ENCODE measurements around the gene ARGFX.
A peak's percentile ranks its signal among the peaks of the same experiment; 100 is the strongest.
"Not testable (repeated sequence)": the region's sequence is repeated elsewhere in the genome, so short reads cannot be mapped to it uniquely, and the experiment has no call there.

ARGFX gene

DNA sequence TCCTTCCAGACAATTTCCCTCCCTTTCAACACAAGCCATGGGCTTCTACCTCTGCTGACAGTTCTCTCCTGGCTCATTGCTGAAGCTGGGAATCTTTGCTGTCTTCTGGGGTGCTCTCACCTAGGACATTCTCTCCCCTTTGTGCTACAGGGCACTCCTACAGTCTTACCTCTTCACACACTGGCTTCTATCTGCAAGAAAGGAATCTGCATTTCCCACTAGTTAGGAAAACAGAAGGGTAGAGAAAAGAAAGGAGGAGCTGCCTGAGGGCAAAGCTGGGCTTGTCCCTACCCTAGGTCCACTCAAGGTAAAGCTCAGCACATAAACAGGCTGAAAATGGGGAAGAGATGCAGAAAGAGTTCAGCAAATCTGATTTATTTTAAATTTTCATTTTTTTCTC lies 5.6 kb upstream of the ARGFX start:
- DNase-seq (ENCODE audit: insufficient read length) (no peak), FAIRE-seq (no peak)
- TF ChIP-seq POLR2A (IDR thresholded peaks at IDR 0.05; ENCODE audit: low read depth, low read length): no peak
- no peak for TF ChIP-seq POLR2AphosphoS5 (IDR thresholded peaks at IDR 0.05; ENCODE audit: low read depth, low read length)
- no peak for TF ChIP-seq TAF1 (IDR thresholded peaks at IDR 0.05; ENCODE audit: borderline replicate concordance, low read depth, low read length)

DNA sequence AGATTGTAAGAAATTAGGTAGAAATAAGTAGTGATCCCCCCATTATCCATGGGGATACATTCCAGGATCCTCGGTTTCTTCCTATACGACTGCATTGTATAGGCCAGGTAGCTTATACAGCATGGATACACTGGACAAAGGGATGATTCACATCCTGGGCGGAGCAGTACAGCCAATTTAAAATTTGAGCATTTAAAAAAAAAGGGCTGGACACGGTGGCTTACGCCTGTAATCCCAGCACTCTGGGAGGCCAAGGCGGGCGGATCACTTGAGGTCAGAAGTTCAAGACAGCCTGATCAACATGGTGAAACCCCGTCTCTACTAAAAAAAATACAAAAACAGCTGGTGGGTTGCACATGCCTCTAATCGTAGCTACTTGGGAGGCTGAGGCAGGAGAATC lies 976 bp upstream of the ARGFX start:
- TF ChIP-seq POLR2AphosphoS5 (IDR thresholded peaks at IDR 0.05; ENCODE audit: low read depth, low read length) (no peak), TAF1 (IDR thresholded peaks at IDR 0.05; ENCODE audit: borderline replicate concordance, low read depth, low read length) (no peak), POLR2A (IDR thresholded peaks at IDR 0.05; ENCODE audit: low read depth, low read length) (no peak)
- no peak for FAIRE-seq
- DNase-seq (ENCODE audit: insufficient read length): no peak

DNA sequence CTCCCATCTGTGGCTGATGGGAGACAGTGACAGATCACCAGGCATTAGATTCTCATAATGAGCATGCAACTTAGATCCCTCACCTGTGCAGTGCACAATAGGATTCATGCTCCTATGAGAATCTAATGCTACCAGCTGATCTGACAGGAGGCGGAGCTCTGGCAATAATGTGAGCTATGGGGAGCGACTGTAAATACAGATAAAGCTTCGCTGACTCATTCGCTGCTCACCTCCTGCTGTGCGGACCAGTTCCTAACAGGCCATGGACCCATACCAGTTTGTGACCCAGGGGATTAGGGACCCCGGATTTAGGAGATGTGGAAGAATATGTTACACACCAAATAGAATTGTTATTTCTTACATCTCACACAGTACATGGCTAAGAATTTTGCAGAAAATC lies 6.7 kb downstream of the ARGFX start:
- DNase-seq (ENCODE audit: insufficient read length) (no peak), FAIRE-seq (no peak)
- no peak for TF ChIP-seq POLR2AphosphoS5 (IDR thresholded peaks at IDR 0.05; ENCODE audit: low read depth, low read length)

DNA sequence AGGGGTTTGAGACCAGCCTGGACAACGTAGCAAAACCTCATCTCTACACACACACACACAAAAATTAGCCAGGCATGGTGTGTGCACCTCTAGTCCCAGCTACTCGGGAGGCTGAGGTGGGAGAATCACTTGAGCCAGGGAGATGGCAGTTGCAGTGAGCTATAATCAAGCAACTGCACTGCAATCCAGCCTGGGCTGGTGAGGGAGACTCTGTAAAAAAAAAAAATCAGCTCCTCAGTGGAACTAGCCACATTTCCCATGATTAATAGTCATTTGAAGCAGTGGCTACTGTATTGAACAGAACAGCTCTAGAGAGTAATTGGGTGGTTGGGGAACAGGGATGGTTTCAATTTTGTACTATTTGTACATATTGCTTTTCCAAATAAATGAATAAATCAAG lies 13.9 kb downstream of the ARGFX start:
- DNase-seq (ENCODE audit: insufficient read length) (no peak), FAIRE-seq (no peak)
- no peak for TF ChIP-seq POLR2A (IDR thresholded peaks at IDR 0.05; ENCODE audit: low read depth, low read length)
- no peak for TF ChIP-seq POLR2AphosphoS5 (IDR thresholded peaks at IDR 0.05; ENCODE audit: low read depth, low read length)
- no peak for TF ChIP-seq TAF1 (IDR thresholded peaks at IDR 0.05; ENCODE audit: borderline replicate concordance, low read depth, low read length)

DNA sequence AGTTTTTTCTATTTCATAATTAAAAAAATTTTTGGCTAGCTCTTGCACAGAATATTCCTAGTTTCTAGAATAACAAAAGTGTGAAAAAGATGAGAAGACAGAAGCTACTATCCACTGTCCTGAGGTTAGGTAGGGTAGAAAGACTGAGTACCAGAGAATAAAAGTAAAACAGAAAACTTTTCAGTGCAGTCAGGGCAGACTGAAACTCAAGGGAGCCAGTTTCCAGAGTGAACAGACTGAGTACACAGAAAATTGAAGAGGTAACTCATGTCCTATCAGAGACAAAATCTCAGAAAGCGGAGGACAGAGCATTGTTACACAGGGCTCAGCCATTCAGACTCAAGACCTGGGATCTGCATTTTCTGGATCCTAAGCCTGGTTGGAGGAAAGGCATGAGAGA lies 16.7 kb downstream of the ARGFX start:
- no peak for FAIRE-seq
- no peak for DNase-seq (ENCODE audit: insufficient read length)
- no peak for TF ChIP-seq POLR2A (IDR thresholded peaks at IDR 0.05; ENCODE audit: low read depth, low read length)
- TF ChIP-seq TAF1 (IDR thresholded peaks at IDR 0.05; ENCODE audit: borderline replicate concordance, low read depth, low read length): no peak
- no peak for TF ChIP-seq POLR2AphosphoS5 (IDR thresholded peaks at IDR 0.05; ENCODE audit: low read depth, low read length)

DNA sequence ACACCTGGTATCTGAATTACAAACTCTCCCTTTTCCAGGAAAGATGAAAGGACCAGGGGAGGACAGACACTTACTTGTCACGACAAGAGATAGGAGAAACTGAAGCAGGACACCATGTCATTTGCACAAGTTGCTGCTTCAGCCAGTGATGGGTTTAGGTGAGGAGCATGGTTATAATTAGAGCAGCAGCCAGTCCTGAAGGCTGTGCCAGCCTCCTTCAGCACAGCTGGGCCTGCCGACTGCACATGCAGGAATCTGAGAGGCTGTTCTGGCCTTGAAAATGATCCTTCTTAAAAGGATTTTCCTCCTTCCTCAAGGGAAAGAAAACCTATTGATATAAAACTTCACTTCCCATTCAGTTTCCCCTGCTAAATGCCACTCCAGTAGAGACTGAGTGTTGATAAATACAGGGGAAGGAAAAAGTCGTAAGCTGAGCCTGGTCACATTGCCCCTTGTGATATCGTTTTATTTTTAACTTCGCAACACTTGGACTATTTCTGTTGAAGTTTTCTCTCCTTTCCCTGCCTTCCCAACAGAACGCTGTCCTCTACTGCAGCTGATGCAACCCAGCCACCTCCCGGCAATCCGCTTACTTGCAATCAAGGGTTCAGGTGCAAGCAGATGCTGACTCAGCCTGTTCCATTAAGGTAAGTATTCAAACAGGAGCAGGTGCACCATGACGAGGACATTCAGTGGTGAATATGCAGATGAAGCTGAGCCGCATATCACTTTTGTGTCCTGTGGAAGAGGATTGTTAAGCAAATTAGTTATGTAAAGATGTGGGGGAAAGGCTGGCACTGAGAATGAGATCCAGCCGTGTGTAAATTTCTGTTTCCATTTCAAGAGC lies 25.3 kb downstream of the ARGFX start, which contains the start of gene FBXO40:
TSS of gene FBXO40 (plus strand) at position 524 of the 847 bp plus-strand sequence. CDS start 27,197 bp downstream, outside the sequence.
- FAIRE-seq (peak; percentile 79), DNase-seq (ENCODE audit: insufficient read length) (no peak)
- TF ChIP-seq TAF1 (IDR thresholded peaks at IDR 0.05; ENCODE audit: borderline replicate concordance, low read depth, low read length): no peak
- no peak for TF ChIP-seq POLR2AphosphoS5 (IDR thresholded peaks at IDR 0.05; ENCODE audit: low read depth, low read length)
- TF ChIP-seq POLR2A (IDR thresholded peaks at IDR 0.05; ENCODE audit: low read depth, low read length): no peak

DNA sequence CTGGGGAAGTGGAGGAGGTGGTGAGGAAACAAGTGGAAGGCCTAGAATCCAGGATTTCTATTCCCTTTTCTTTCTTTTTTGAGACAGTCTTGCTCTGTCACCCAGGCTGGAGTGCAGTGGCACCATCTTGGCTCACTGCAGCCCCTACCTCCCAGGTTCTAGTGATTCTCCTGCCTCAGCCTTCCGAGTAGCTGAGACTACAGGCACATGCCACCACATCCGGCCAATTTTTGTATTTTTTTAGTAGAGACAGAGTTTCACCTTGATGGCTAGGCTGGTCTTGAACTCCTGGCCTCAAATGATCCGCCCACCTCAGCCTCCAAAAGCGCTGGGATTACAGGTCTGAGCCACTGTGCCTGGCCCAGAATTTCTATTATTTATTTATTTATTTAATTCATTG lies 26.1 kb downstream of the ARGFX start:
- FAIRE-seq: peak; percentile 14

DNA sequence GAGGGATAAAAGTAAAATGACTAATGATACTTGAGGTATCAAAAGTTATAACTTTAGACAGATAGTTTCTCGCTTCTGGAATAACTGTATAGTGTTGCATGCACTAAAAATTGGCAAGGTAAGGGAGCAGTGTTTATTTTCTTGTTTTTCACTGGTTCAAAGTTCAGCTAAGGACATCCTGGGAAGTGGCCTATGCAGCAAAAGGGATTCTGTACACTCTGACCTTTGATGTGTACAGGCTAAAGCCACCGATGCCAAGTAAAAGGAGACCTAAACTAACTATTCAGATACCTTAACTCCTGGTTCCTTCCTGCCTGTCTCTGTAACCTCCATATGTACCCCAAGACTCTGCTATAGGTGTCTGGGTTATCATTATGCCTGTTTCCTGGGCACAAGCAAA lies 27.1 kb downstream of the ARGFX start:
- FAIRE-seq (no peak), DNase-seq (ENCODE audit: insufficient read length) (no peak)
- TF ChIP-seq TAF1 (IDR thresholded peaks at IDR 0.05; ENCODE audit: borderline replicate concordance, low read depth, low read length): no peak
- TF ChIP-seq POLR2A (IDR thresholded peaks at IDR 0.05; ENCODE audit: low read depth, low read length): no peak
- TF ChIP-seq POLR2AphosphoS5 (IDR thresholded peaks at IDR 0.05; ENCODE audit: low read depth, low read length): no peak

More for the DNA sequence above, 26.1 kb downstream of the ARGFX start:
- not testable (repeated sequence) for DNase-seq (ENCODE audit: insufficient read length)

DNA sequence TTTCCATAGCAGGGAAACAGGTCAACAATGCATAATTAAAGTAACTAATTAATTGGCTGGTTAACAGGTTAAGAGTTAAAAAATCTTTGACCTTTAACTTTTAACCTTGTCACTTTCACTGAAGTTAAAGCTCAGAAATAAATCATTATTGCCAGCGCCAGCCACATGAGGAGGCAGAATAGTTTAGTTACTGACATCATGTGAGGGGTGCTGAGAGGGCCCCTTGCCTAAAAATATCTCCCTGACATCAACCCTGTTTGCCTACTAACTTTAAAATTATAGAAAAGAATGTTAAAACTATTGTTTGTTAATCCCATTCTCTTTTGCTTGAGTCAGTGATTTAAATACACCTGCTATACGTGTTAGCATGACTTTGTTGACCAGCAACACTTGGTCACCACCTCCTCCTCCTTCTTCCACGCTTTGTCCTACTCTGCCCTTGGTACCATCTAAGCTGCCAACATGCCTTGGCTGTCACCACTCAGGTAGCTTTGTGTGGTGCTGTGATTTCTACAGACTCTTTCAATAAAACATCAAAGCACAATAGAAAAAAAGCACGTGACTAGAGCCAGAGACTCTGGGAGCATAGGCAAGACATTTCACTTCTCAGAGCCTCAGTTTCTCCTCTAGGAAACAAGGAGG lies 28.1 kb downstream of the ARGFX start:
- TF ChIP-seq TAF1 (IDR thresholded peaks at IDR 0.05; ENCODE audit: borderline replicate concordance, low read depth, low read length) (no peak), POLR2A (IDR thresholded peaks at IDR 0.05; ENCODE audit: low read depth, low read length) (no peak), POLR2AphosphoS5 (IDR thresholded peaks at IDR 0.05; ENCODE audit: low read depth, low read length) (no peak)
- FAIRE-seq: no peak
- DNase-seq (ENCODE audit: insufficient read length): no peak

DNA sequence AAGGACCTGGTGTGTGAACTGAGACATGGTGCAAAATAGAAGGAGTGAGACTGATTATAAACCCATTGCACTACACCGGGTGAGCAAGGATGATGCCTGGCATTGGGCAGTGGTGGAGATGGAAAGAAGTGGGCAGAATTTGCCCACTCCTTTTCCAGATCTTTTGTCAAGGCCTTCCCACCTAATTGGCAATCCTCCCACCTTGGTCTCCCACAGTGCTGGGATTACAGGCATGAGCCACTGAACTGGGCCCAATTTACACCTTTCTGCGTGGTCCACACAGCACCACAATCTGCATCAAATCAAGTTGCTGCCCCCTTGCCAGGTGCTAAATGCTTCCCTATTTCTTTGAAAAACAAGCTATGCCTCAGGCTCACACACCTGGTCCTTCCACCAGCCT lies 30.8 kb downstream of the ARGFX start:
- no peak for DNase-seq (ENCODE audit: insufficient read length)
- no peak for FAIRE-seq
- TF ChIP-seq TAF1 (IDR thresholded peaks at IDR 0.05; ENCODE audit: borderline replicate concordance, low read depth, low read length): no peak
- TF ChIP-seq POLR2A (IDR thresholded peaks at IDR 0.05; ENCODE audit: low read depth, low read length): no peak
- no peak for TF ChIP-seq POLR2AphosphoS5 (IDR thresholded peaks at IDR 0.05; ENCODE audit: low read depth, low read length)

DNA sequence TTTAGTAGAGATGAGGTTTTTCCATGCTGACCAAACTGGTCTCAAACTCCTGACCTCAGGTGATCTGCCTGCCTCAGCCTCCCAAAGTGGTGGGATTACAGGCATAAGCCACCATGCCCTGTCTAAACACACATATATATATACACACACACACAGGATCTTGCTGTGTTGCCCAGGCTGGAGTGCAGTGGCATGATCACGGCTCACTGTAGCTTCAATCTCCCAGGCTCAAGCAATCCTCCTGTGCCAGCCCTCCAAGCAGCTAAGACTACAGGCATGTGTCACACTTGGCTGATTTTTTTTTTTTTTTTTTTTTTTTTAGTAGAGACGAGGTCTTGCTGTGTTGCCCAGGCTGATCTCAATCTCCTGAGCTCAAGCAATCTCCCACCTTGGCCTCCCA lies 32.2 kb downstream of the ARGFX start:
- FAIRE-seq; DNase-seq (ENCODE audit: insufficient read length): not testable (repeated sequence)

DNA sequence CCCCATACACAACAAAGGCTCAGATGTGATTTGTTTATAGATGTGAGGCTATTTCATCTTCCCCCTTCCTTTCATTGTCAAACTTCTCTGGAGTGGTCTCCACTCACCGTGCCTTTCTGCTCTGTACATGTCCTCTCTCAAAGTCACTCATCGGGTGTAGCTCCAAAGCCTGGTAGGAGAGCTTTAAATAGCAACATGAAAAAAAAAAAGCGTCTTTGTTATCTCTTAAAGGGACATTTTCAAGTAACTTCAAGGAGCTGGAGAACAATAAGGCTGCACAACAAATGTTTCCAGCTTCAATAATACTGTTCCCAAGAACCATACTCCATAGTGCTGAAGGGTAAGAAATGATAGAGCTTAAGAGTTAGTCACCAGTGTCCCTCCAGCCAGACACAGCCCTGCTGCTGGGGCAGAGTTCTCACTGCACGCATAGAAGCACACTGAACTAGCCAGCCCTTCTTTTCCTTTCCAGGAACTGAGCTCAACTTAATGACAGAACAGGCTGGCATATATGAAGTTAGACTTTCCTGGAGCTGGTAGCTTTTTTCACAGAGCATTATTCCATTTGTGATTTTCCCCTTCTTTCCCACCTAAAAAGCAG lies 33.6 kb downstream of the ARGFX start:
- TF ChIP-seq POLR2AphosphoS5 (IDR thresholded peaks at IDR 0.05; ENCODE audit: low read depth, low read length) (no peak), POLR2A (IDR thresholded peaks at IDR 0.05; ENCODE audit: low read depth, low read length) (no peak), TAF1 (IDR thresholded peaks at IDR 0.05; ENCODE audit: borderline replicate concordance, low read depth, low read length) (no peak)
- DNase-seq (ENCODE audit: insufficient read length): no peak
- FAIRE-seq: no peak
